NCI-H2196 treated with DMSO at 0.1 percent for 48 hours (cell line): Measurements from ENCODE around the gene HPSE2.

Source experiments
- DNase-seq: peaks from one replicate; lab custom pipeline; 2025; ENCODE audit not compliant: unreplicated experiment; lab: John Stamatoyannopoulos, UW

The HPSE2 gene

DNA sequence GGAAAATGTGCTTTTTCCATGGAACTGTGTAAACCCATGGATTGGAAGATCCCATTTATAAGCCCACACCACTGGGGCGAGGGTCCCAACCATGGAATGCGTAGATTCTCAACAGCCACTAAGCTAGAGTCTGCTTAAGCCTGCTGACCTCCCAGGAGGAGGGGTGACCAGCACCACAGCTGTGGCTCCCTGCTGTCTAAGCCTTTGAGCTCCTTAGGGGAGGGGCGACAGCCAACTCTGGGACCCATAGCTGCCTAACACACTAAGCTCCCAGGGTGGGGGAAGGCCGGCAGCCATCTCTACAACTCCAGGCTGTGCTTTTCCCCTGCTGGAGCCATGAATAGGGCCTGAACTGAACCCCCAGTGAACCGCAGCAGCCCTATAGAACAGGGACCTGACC, 539.1 kb downstream of the HPSE2 start:
- no peak for DNase-seq

DNA sequence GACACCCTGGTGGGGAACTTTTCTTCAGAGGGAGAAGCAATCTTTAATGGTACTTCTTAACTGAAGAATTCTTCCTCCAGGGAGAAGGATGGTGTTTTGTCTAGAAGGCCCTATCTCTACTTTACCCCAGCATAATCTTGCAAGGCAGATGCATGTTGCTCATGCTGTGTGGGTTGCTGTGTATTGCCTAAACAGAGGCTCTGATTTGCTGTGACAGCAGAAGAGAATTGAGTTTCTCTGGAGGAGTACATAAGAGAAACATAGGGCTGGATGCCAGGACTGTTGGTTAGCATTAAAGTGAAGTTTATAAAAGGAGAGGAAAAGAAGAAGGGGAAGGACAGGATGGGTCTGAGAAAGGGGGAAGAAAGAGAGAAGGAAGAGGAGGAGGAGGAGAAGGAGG, 540.8 kb downstream of the HPSE2 start:
- no peak for DNase-seq

- no peak for DNase-seq
These were observed 541.6 kb downstream of the HPSE2 start for GRCh38 chr10:98694014-98694413.

DNA sequence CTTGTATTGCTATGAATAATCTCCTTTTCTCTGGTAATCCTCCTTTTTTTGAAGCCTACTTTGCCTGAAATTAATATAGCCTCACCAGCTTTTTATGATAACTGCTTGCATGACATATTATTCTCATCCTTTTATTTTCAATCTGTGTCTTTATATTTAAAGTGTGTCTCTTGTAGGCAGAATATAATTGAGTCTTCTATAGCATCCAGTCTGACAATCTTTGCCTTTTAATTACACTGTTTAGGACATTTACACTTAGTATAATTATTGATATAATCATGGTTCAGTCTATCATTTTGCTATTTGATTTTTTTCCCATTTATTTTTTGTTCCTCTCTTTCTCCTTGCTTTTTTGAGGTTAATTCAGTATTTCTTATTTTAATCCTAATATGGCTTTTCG, 548.0 kb downstream of the HPSE2 start:
- DNase-seq, result no peak

DNA sequence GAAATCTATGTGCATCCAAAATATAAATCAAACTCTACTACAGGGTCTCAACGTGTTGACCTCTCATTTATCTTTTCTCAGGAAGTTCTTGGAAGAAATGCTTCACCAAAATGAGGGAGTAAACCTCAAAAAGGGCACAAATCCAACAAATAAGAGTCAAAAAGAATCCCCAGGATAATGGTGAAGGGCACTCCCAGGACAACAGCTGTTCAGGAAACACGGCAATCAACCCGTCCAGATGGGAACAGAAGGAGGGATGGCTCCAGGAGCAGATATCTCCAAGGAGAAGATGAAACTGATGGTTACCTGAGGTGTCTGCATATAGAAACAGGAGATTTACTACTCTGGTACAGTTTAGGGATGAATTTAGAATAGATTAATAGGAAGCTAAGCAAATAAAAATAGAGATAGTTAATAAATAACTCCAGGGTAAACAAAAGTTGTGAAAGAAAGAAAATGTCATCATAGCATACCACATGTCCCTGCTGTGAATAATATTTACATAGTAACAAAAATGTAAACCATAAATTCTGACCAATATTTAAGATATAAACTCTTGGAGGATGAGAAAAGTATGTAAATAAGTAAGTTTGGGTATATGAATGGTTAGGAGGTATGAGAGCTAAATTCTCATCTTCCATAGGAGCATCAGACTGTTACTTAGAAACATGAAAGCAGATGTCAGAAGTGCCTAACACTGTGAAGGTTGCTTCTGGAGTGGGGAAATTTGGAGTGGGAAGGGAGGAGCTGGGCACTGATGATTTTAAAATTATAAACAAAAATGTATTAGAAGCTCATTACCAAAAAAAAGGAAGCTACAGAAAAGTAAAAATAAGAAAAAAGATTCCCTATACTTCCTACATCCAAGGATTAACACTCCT, 551.4 kb downstream of the HPSE2 start:
- DNase-seq, result no peak

GRCh38 chr10:98676895-98677294, 558.8 kb downstream of the HPSE2 start:
- DNase-seq, result no peak

DNA sequence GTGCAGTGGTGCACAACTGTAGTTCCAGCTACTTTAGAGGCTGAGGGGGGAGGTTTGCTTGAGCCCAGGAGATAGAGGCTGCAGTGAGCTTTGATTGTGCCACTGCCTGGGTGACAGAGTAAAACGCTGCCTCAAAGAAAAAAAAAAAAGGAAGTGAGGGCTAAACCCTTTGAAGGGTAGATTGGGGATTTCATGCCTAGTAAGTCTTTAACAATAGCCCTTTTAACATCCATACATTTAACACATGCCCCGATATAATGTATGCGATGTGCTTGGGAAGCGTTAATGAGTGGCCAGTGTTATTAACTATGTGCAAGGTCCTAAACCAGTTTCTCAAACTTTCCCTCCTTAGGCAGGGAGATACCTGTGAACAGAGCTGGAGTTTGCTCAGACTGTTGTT, 559.8 kb downstream of the HPSE2 start:
- DNase-seq, result no peak

DNA sequence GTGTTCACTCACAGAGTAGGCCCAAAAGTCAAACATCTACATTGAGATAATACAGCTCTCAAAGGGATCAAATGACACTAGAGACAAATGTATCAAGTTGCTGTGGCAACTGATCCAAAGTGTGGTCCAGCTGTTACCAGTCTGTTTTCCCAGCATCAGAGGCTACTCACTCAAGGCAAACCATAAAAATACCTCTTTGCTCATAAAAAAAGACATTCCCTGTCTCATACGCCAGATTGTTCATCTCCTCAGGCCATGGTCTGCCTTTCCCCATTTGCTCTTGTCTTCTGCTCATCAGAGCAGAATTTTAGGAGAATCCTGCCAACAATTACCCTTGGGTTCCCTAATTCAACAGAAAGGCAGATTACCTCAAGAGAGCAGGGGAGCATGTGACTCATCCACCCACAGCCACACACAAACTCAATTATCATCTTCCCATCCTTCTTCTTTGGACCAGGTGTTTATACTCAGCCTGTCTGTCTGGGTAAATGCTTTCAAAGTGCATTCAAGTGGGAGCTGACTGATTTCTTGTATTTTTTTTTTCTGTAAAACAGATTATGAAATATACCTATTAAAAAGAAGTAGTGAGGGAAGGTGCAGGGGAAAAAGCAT, 562.4 kb downstream of the HPSE2 start:
- peak; percentile 67 for DNase-seq

DNA sequence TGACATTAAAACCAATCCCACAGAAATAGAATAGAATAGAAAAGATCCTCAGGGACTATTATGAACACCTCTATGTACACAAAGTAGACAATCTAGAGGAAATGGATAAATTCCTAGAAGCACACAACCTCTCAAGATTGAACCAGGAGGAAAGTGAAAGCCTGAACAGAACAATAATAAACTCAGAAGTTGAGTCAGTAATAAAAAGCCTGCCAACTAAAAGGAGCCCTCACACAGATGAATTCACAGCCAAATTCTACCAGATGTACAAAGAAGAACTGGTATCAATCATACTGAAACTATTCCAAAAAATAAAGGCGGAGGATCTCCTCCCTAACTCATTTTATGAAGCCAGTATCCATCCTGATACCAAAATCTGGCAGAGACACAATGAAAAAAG, 568.6 kb downstream of the HPSE2 start:
- no peak for DNase-seq

- DNase-seq, result no peak
These were observed 569.4 kb downstream of the HPSE2 start for GRCh38 chr10:98666276-98666675.

DNA sequence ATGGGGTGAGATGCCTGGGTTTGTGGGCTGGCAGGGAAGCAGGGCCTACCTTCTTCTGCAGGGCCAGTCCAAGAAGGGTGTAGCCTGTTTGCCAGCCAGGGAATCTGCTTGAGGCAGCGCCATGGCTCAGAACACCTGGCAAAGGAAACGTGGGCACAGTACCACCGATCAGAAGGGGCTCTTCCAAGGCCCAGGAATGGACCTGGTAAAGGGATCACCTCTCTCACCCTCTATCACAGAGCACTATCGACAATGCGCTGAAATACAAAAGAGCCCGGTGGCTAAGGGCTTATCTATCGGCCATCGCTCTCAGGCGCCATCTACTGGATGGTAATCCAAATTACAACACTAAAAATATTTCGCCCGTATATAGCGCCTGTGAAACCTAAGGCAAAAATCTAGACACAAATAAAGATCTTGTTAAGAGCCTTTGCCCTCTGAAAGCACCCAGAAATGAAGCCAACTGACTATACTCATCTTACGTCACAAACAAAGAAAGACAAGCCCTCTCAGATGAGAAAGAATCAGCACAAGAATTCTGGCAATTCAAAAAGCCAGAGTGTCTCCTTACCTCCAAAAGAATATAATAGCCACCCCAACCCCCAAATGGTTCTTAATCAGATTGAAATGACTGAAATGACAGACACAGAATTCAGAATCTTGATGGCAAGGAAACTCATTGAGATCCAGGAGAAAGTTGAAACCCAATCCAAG, 571.2 kb downstream of the HPSE2 start:
- DNase-seq, result no peak

GRCh38 chr10:98659951-98660350, 575.7 kb downstream of the HPSE2 start:
- DNase-seq, result no peak

GRCh38 chr10:98655492-98655891, 580.2 kb downstream of the HPSE2 start:
- DNase-seq, result no peak

GRCh38 chr10:98649170-98649569, 586.5 kb downstream of the HPSE2 start:
- DNase-seq, result no peak

DNA sequence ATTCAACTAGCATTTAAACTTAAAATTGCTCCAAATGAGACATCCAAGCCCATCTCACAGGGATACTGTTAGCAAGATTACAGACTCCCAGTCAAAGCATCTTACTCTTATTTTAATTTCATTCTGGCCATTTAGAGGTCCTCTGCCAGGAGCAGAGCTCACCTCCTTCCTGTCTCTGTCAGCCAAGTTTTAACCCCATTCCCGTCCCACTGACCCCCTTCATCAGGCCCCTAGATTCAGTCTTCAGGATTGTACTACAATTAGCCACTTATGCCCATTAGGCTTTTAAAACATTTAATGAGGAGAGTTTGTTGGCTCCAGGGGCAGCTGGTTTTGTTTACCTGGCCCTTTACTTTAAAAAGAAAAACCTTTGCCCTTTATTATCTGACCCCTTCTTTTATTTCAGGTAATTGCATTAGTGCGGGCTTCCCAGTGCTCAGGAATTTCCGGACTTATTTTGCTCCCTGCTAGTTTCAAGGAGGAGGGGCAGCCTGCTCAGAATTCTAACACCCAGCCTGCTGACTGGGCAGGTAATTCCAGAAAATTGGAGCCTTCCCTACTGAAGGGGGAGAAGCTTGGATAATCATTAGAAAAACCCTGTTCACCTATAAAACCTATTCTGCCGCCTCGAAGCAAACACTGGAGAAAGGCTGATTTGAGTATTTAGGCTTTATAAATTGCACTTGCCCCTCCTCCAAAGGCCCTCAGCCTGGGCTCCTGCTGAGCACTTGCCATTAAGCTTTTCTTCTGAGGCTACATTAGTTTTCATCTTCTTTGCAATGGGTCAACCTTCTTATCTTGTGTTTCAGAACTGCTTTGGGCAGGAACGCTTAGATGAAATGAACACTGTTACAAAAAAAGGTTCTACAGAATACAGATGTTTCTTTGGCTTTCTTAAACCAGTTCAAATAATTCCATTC, 588.4 kb downstream of the HPSE2 start:
- no peak for DNase-seq

GRCh38 chr10:98644466-98644865, 591.2 kb downstream of the HPSE2 start:
- DNase-seq, result no peak

DNA sequence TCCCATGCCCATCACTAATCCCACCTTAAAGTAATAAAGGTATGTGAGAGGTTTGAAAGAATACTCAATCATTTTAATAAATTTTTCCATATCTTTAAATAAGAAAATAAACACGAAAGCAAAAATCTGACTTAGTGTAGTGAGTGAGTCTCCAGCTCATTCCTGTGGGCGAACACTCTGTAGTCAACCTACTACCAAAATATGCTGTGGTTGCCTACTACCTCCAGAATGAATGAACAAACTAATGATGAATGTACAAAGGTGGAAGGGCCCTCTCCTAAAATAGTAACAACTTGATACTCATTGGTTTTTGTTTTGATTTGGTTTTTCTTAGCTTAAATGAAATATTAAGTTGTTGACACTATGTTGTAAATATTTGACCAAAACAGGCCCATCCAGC, 593.4 kb downstream of the HPSE2 start:
- DNase-seq, result no peak

- DNase-seq, result no peak
These were observed 596.7 kb downstream of the HPSE2 start for GRCh38 chr10:98638920-98639319.

DNA sequence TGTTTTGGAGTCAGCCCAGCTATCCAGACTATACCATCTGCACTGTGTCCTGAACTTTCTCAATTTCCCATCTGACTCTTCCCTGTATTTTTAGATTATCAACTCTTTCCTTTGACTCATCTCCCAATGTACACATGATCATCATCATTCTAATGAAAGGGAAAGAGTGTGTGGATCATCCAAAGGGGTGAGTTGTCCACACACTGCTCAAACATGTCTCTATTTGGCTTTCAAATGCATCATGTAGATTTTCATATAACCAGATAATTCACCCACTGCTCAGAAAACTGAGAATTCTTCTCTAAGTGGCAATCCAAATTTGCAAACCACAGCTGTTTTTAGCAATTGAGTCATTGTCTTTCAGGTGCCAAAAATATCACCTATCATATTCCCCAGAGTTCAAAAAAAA, 598.7 kb downstream of the HPSE2 start:
- no peak for DNase-seq

GRCh38 chr10:98632456-98633150, 603.0 kb downstream of the HPSE2 start:
- DNase-seq, result no peak
